Stimulated activated CD4-positive, alpha-beta T cell treated with anti-CD3 and anti-CD28 coated beads, Interleukin-12 subunit alpha, Interleukin-12 subunit beta, amount 100 ng/mL, for 24 hours (primary cell): ENCODE measurements around the gene PPP4R1.
"Not testable (repeated sequence)": the region's sequence is repeated elsewhere in the genome, so short reads cannot be mapped to it uniquely, and the experiment has no call there.

Experiments
- DNase-seq, 2 experiments: peaks; one replicate each; pipeline ENCODE4 v3.0.0-alpha.2; 2020; ENCODE audit warnings: low read depth in 2 of 2

PPP4R1 gene

GRCh38 chr18:9614401-9615279 lies at the start of gene PPP4R1:
Gene PPP4R1, minus strand, starts transcription at chr18:9614559. Its CDS starts 75 bp downstream, at chr18:9614484.
- peak; percentile 40 to 62 for DNase-seq

- no peak for DNase-seq
These were observed 49.0 kb upstream of the PPP4R1 start for GRCh38 chr18:9663377-9663776.

- DNase-seq, result no peak
These were observed 47.2 kb upstream of the PPP4R1 start for GRCh38 chr18:9661564-9661963.

- DNase-seq, result no peak
These were observed 45.4 kb upstream of the PPP4R1 start for GRCh38 chr18:9659499-9660375.

- no peak for DNase-seq
These were observed 43.8 kb upstream of the PPP4R1 start for GRCh38 chr18:9658087-9658641.

- DNase-seq, result no peak
These were observed 40.9 kb upstream of the PPP4R1 start for GRCh38 chr18:9655232-9655767.

GRCh38 chr18:9653390-9653789 lies 39.0 kb upstream of the PPP4R1 start:
- no peak for DNase-seq

GRCh38 chr18:9649164-9649540 lies 34.8 kb upstream of the PPP4R1 start:
- DNase-seq, result no peak

GRCh38 chr18:9648431-9649163 lies 34.2 kb upstream of the PPP4R1 start:
- no peak for DNase-seq

GRCh38 chr18:9647496-9648323 lies 33.4 kb upstream of the PPP4R1 start:
- DNase-seq, result no peak

GRCh38 chr18:9643549-9643948 lies 29.2 kb upstream of the PPP4R1 start:
- DNase-seq, result no peak

- DNase-seq, result no peak
These were observed 28.6 kb upstream of the PPP4R1 start for GRCh38 chr18:9642799-9643462.

GRCh38 chr18:9641081-9641480 lies 26.7 kb upstream of the PPP4R1 start:
- DNase-seq, result not testable (repeated sequence)

- DNase-seq, result no peak
These were observed 24.5 kb upstream of the PPP4R1 start for GRCh38 chr18:9638886-9639285.

- no peak for DNase-seq
These were observed 22.8 kb upstream of the PPP4R1 start for GRCh38 chr18:9637036-9637767.

- DNase-seq, result no peak
These were observed 20.5 kb upstream of the PPP4R1 start for GRCh38 chr18:9634856-9635255.

GRCh38 chr18:9631814-9632496 lies 17.6 kb upstream of the PPP4R1 start:
- DNase-seq, result no peak

- DNase-seq, result no peak
These were observed 16.1 kb upstream of the PPP4R1 start for GRCh38 chr18:9630444-9630843.

- no peak for DNase-seq
These were observed 15.3 kb upstream of the PPP4R1 start for GRCh38 chr18:9629709-9630108.
